ENCODE measurements around the gene AMPD1.

The AMPD1 gene

GRCh38 chr1:114627107-114627506 lies 68.2 kb downstream of the AMPD1 start:
- DNase-seq, result no peak

- no peak for DNase-seq
Measured at GRCh38 chr1:114623364-114623763, 72.0 kb downstream of the AMPD1 start.
